GM12878 (cell line): ENCODE data around the gene WRAP73.

Experiments
- EED ChIP-seq: sonication (generic); IDR thresholded peaks from 2 replicates; pipeline ENCODE4 v1.6.1; 2016; ENCODE audit warnings: antibody characterized with exemption, low read depth
- EP300 ChIP-seq, 2 experiments: fragments of 150-350 bp in 1 of 2; IDR thresholded peaks; 2 replicates each; pipeline ENCODE4 v1.6.1; 2011 to 2012; ENCODE audit warnings: low read depth in 2 of 2, low read length in 2 of 2, borderline replicate concordance in 1 of 2, improper control_type of control experiment in 1 of 2, inconsistent platforms in 1 of 2; ENCODE audit not compliant: control insufficient read depth in 1 of 2
- KDM1A ChIP-seq: fragments of 200-600 bp; sonication (generic); IDR thresholded peaks from 2 replicates; pipeline ENCODE4 v1.6.1; 2016; ENCODE audit warnings: borderline replicate concordance
- KLF5 ChIP-seq: fragments of 450-650 bp; IDR thresholded peaks from 2 replicates; pipeline ENCODE4 v1.6.1; 2014; ENCODE audit warnings: mild to moderate bottlenecking; ENCODE audit not compliant: partially characterized antibody
- NBN ChIP-seq: fragments of 450-650 bp; IDR thresholded peaks from 2 replicates; pipeline ENCODE4 v1.6.1; 2016
- POLR2AphosphoS5 ChIP-seq: IDR thresholded peaks from 2 replicates; pipeline ENCODE4 v1.6.1; 2011; ENCODE audit warnings: mild to moderate bottlenecking, low read length, inconsistent platforms
- TF ChIP-seq, protein P1 (sequence below), 3 experiments: IDR thresholded peaks in 2 of 3; conservative IDR thresholded peaks in 1 of 3; 2 replicates each; pipeline ENCODE4 v1.5.1; 2011; ENCODE audit warnings: low read depth in 3 of 3, low read length in 3 of 3, mild to moderate bottlenecking in 3 of 3, control low read depth in 2 of 3, moderate library complexity in 2 of 3, inconsistent platforms in 1 of 3, mixed read lengths in 1 of 3; ENCODE audit not compliant: control insufficient read depth in 2 of 3, insufficient read depth in 1 of 3; ENCODE audit errors: extremely low read depth in 1 of 3
- TF ChIP-seq, protein P2 (sequence below): IDR thresholded peaks from 2 replicates; pipeline ENCODE4 v1.6.1; 2011; ENCODE audit warnings: borderline replicate concordance, low read depth, mild to moderate bottlenecking, moderate library complexity, mixed read lengths, low read length; ENCODE audit not compliant: insufficient read depth; ENCODE audit errors: extremely low read length
- TF ChIP-seq, protein P3 (sequence below): IDR thresholded peaks from 2 replicates; pipeline ENCODE4 v1.6.1; 2012; ENCODE audit warnings: low read depth, low read length, improper control_type of control experiment
- TF ChIP-seq, protein P4 (sequence below): IDR thresholded peaks from 2 replicates; pipeline ENCODE4 v1.6.1; 2012; ENCODE audit warnings: mild to moderate bottlenecking, low read depth, low read length

DNA sequence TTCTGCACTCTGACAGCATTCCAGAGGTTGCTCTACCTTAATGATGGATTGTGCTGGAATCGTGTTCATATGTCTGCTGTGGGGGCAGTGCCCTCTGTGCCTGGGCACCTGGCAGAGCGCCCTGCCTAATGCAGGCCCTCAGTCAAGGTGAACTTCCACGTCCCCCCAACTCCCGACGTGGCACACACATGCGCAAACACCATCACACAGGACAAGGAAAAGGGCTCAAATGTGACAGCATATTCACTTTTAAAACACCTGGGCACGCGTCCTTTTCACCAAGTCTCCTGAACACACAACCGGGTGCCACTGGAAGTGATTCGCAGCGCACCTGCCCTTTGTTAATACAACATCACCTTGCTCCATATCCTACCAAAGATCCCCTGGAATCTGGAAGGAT, 13.4 kb downstream of the WRAP73 start:
- TF ChIP-seq POLR2AphosphoS5, result no peak
- TF ChIP-seq EP300 (IDR thresholded peaks at IDR 0.05; ENCODE audit: borderline replicate concordance in 1 of 2, control insufficient read depth in 1 of 2, low read depth in 2 of 2, low read length in 2 of 2), result no peak
- TF ChIP-seq, protein P1, sequence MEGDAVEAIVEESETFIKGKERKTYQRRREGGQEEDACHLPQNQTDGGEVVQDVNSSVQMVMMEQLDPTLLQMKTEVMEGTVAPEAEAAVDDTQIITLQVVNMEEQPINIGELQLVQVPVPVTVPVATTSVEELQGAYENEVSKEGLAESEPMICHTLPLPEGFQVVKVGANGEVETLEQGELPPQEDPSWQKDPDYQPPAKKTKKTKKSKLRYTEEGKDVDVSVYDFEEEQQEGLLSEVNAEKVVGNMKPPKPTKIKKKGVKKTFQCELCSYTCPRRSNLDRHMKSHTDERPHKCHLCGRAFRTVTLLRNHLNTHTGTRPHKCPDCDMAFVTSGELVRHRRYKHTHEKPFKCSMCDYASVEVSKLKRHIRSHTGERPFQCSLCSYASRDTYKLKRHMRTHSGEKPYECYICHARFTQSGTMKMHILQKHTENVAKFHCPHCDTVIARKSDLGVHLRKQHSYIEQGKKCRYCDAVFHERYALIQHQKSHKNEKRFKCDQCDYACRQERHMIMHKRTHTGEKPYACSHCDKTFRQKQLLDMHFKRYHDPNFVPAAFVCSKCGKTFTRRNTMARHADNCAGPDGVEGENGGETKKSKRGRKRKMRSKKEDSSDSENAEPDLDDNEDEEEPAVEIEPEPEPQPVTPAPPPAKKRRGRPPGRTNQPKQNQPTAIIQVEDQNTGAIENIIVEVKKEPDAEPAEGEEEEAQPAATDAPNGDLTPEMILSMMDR (IDR thresholded peaks at IDR 0.05 in 2 of 3, conservative IDR thresholded peaks at IDR 0.05 in 1 of 3; ENCODE audit: control insufficient read depth in 2 of 3, extremely low read depth in 1 of 3, insufficient read depth in 1 of 3, low read depth in 3 of 3, low read length in 3 of 3), result no peak
- no peak for TF ChIP-seq KDM1A
- TF ChIP-seq, protein P2, sequence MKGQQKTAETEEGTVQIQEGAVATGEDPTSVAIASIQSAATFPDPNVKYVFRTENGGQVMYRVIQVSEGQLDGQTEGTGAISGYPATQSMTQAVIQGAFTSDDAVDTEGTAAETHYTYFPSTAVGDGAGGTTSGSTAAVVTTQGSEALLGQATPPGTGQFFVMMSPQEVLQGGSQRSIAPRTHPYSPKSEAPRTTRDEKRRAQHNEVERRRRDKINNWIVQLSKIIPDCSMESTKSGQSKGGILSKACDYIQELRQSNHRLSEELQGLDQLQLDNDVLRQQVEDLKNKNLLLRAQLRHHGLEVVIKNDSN, result no peak
- TF ChIP-seq, protein P3, sequence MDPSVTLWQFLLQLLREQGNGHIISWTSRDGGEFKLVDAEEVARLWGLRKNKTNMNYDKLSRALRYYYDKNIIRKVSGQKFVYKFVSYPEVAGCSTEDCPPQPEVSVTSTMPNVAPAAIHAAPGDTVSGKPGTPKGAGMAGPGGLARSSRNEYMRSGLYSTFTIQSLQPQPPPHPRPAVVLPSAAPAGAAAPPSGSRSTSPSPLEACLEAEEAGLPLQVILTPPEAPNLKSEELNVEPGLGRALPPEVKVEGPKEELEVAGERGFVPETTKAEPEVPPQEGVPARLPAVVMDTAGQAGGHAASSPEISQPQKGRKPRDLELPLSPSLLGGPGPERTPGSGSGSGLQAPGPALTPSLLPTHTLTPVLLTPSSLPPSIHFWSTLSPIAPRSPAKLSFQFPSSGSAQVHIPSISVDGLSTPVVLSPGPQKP, result no peak
- TF ChIP-seq, protein P4, sequence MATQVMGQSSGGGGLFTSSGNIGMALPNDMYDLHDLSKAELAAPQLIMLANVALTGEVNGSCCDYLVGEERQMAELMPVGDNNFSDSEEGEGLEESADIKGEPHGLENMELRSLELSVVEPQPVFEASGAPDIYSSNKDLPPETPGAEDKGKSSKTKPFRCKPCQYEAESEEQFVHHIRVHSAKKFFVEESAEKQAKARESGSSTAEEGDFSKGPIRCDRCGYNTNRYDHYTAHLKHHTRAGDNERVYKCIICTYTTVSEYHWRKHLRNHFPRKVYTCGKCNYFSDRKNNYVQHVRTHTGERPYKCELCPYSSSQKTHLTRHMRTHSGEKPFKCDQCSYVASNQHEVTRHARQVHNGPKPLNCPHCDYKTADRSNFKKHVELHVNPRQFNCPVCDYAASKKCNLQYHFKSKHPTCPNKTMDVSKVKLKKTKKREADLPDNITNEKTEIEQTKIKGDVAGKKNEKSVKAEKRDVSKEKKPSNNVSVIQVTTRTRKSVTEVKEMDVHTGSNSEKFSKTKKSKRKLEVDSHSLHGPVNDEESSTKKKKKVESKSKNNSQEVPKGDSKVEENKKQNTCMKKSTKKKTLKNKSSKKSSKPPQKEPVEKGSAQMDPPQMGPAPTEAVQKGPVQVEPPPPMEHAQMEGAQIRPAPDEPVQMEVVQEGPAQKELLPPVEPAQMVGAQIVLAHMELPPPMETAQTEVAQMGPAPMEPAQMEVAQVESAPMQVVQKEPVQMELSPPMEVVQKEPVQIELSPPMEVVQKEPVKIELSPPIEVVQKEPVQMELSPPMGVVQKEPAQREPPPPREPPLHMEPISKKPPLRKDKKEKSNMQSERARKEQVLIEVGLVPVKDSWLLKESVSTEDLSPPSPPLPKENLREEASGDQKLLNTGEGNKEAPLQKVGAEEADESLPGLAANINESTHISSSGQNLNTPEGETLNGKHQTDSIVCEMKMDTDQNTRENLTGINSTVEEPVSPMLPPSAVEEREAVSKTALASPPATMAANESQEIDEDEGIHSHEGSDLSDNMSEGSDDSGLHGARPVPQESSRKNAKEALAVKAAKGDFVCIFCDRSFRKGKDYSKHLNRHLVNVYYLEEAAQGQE, result no peak
- no peak for TF ChIP-seq EED
- no peak for TF ChIP-seq KLF5
- TF ChIP-seq NBN, result no peak
